WTC11 (cell line): ENCODE results near the gene LENG1.

Experiments
- ESRRA ChIP-seq: sonication (generic); formaldehyde crosslinking; IDR thresholded peaks from 2 replicates; pipeline ENCODE4 v1.8.1; 2022; ENCODE audit warnings: mild to moderate bottlenecking, missing genetic modification reagents, borderline replicate concordance
- IRF2 ChIP-seq: sonication (generic); formaldehyde crosslinking; IDR thresholded peaks from 2 replicates; pipeline ENCODE4 v1.8.0; 2022; ENCODE audit warnings: low read depth, missing genetic modification reagents, borderline replicate concordance
- MYBL2 ChIP-seq: sonication (generic); formaldehyde crosslinking; IDR thresholded peaks from 2 replicates; pipeline ENCODE4 v1.8.1; 2023; ENCODE audit warnings: mild to moderate bottlenecking, moderate library complexity, missing genetic modification reagents
- TCF7 ChIP-seq: sonication (generic); formaldehyde crosslinking; IDR thresholded peaks from 2 replicates; pipeline ENCODE4 v1.8.0; 2022; ENCODE audit warnings: mild to moderate bottlenecking, low read depth, missing genetic modification reagents, moderate library complexity
- TF ChIP-seq, protein P1 (sequence below): fragments of 200-600 bp; IDR thresholded peaks from 2 replicates; pipeline ENCODE4 v1.8.0; 2022; ENCODE audit warnings: antibody characterized with exemption

GRCh38 chr19:54138489-54139256, 20.8 kb downstream of the LENG1 start:
- TF ChIP-seq IRF2 (CRISPR knock-in tag): no peak
- TF ChIP-seq TCF7 (CRISPR knock-in tag): no peak
- TF ChIP-seq MYBL2: no peak
- no peak for TF ChIP-seq ESRRA (CRISPR knock-in tag)
- TF ChIP-seq, protein P1, sequence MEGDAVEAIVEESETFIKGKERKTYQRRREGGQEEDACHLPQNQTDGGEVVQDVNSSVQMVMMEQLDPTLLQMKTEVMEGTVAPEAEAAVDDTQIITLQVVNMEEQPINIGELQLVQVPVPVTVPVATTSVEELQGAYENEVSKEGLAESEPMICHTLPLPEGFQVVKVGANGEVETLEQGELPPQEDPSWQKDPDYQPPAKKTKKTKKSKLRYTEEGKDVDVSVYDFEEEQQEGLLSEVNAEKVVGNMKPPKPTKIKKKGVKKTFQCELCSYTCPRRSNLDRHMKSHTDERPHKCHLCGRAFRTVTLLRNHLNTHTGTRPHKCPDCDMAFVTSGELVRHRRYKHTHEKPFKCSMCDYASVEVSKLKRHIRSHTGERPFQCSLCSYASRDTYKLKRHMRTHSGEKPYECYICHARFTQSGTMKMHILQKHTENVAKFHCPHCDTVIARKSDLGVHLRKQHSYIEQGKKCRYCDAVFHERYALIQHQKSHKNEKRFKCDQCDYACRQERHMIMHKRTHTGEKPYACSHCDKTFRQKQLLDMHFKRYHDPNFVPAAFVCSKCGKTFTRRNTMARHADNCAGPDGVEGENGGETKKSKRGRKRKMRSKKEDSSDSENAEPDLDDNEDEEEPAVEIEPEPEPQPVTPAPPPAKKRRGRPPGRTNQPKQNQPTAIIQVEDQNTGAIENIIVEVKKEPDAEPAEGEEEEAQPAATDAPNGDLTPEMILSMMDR: no peak
